BLaER1 treated with 17β-estradiol and CSF1 and Interleukin-3, amounts not matched to agents 10 nM and 100 nM (cell line): ENCODE measurements around the gene PTPRD.
A peak's percentile ranks its signal among the peaks of the same experiment; 100 is the strongest.

Experiments
- H3K27ac ChIP-seq, 11 experiments: shearing (Covaris generic); formaldehyde crosslinking; 2 replicates each; pipeline ENCODE4 v1.8.1; 2022
- H3K27me3 ChIP-seq, 11 experiments: shearing (Covaris generic); formaldehyde crosslinking; 2 replicates each; pipeline ENCODE4 v1.8.1; 2022
- H3K36me3 ChIP-seq, 11 experiments: shearing (Covaris generic); formaldehyde crosslinking; 2 replicates each; pipeline ENCODE4 v1.8.1; 2022
- H3K4me1 ChIP-seq, 10 experiments: shearing (Covaris generic); formaldehyde crosslinking; 2 replicates each; pipeline ENCODE4 v1.8.1; 2022
- H3K4me2 ChIP-seq, 11 experiments: shearing (Covaris generic); formaldehyde crosslinking; 2 replicates each; pipeline ENCODE4 v1.8.1; 2022
- H3K4me3 ChIP-seq, 10 experiments: shearing (Covaris generic); formaldehyde crosslinking; 2 replicates each; pipeline ENCODE4 v1.8.1; 2022
- H3K9ac ChIP-seq, 11 experiments: shearing (Covaris generic); formaldehyde crosslinking; 2 replicates each; pipeline ENCODE4 v1.8.1; 2022
- H3K9me3 ChIP-seq, 11 experiments: shearing (Covaris generic); formaldehyde crosslinking; replicated peaks in 1 of 11; 2 replicates each; pipeline ENCODE4 v1.8.1; 2022
- H4K20me1 ChIP-seq, 11 experiments: shearing (Covaris generic); formaldehyde crosslinking; 2 replicates each; pipeline ENCODE4 v1.8.1; 2022
- Cebpa-rat ChIP-seq, 11 experiments: shearing (Covaris generic); IDR thresholded peaks; 2 replicates each; pipeline ENCODE4 v1.8.1; 2022

PTPRD gene

DNA sequence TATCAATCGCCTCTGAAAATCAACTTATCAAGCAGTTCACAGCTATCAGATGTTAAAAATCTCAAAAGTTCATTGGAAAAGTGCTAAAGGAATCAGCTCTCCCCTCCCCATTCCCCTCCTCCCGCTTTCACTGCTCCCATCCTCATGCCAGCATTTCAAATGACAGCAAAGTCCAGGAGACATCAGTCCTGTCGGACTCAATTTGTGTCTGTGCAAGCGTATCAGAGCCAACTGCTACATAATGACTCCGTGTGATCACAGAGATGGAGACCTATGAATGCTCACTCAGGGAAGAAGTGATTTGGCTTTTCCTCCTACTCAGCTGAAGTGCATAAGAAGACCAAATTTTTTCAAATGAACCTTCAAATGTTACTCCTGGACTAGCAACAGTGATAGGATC, 1876.0 kb downstream of the PTPRD start:
- Histone ChIP-seq H3K4me2 (no peak overlapping the region), H3K36me3 (no peaks in the 10 kb centered on the region), H3K27me3 (no peaks in the 10 kb centered on the region), H4K20me1 (no peaks in the 10 kb centered on the region), H3K9me3 (peaks cover 0 to 10% (median 4%) of the 10 kb centered on the region in 11 experiments; a peak in 6 of 22 replicates), H3K27ac (no peak overlapping the region), H3K9ac (no peak overlapping the region), H3K4me1 (peaks cover 10 to 28% (median 23%) of the 10 kb centered on the region in 10 experiments), H3K4me3 (no peak overlapping the region)
- TF ChIP-seq Cebpa-rat (IDR thresholded peaks at IDR 0.05): no peak

DNA sequence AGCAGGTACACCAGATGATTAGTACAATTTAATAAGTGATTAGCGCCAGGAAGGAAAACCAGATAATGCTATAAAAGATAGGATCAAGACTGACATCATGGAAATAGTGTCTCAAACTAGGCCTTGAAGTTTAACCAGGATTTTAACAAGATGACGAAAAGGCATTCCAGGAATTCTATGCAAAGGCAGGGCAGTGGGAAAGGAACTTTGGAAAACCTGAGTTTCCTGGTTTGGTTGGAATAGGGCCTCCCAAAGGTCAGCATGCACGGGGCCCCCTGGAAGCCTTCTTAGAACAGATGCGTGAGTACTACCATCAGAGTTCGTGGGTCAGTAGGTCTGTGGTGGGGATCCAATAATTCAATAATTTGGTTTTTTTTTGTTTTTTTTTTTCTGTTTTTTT, 1878.0 kb downstream of the PTPRD start:
- peak overlapping the region in 9 of 11 experiments; percentile 63 to 89 (median 76); a peak in 15 of 22 replicates for H3K4me2 ChIP-seq
- H4K20me1 ChIP-seq: no peaks in the 10 kb centered on the region
- H3K9me3 ChIP-seq: peaks cover 0 to 5% (median 3%) of the 10 kb centered on the region in 11 experiments; a peak in 5 of 22 replicates
- no peak overlapping the region for H3K9ac ChIP-seq
- H3K27ac ChIP-seq: no peak overlapping the region
- TF ChIP-seq Cebpa-rat (IDR thresholded peaks at IDR 0.05): no peak
- no peak overlapping the region for H3K4me3 ChIP-seq
- H3K27me3 ChIP-seq: no peaks in the 10 kb centered on the region
- peaks cover 10 to 28% (median 23%) of the 10 kb centered on the region in 10 experiments for H3K4me1 ChIP-seq
- no peaks in the 10 kb centered on the region for H3K36me3 ChIP-seq

DNA sequence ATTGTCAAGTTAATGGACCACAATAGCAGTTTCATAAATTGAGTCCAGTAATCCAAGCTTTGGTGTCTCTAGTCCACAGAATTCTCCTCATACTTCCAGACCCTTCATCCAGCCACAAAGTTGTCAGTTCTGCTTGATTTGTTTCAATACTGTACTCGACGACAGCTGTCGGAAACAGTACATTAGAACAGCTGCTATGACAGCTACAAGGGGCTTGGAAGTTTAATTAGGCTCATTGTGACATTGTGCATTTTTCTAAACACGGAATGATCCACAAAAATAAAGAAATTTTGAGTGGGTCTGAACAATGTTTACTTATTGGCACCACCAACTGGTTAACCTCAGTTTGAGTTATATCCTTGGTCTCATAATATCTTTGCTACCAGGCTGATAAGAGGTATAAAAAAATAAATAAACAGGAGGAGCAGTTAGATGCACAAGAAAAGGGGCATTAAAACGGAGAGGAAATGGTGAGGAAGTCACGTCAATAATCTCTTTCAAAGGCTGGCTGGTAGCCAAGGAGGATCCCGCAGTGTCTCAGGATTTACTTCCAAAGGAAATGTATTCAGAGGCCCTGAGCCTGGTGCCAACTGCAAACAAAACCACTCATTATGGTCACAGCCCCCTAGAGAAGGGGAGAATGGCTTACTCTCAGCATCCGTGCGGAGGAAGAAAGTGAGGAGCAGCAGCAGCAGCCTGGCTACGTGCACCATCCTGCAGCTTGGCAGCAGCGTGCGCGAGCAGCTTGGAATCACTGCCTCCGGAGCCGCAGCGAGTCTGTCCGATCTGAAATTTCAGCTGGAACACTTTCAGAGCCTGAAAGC, 1879.5 kb downstream of the PTPRD start:
- H3K9ac ChIP-seq: peak overlapping the region in 1 of 11 experiments; percentile 12; a peak in 1 of 22 replicates
- H3K9me3 ChIP-seq: no peaks in the 10 kb centered on the region
- no peaks in the 10 kb centered on the region for H4K20me1 ChIP-seq
- peaks cover 10 to 28% (median 23%) of the 10 kb centered on the region in 10 experiments for H3K4me1 ChIP-seq
- H3K4me3 ChIP-seq: no peak overlapping the region; a peak in 1 of 20 replicates
- TF ChIP-seq Cebpa-rat (IDR thresholded peaks at IDR 0.05): no peak
- peak overlapping the region; percentile 46 to 89 (median 76) for H3K4me2 ChIP-seq
- H3K36me3 ChIP-seq: no peaks in the 10 kb centered on the region
- H3K27ac ChIP-seq: peak overlapping the region in 2 of 11 experiments; percentile 16 to 46; a peak in 2 of 22 replicates
- no peaks in the 10 kb centered on the region for H3K27me3 ChIP-seq

DNA sequence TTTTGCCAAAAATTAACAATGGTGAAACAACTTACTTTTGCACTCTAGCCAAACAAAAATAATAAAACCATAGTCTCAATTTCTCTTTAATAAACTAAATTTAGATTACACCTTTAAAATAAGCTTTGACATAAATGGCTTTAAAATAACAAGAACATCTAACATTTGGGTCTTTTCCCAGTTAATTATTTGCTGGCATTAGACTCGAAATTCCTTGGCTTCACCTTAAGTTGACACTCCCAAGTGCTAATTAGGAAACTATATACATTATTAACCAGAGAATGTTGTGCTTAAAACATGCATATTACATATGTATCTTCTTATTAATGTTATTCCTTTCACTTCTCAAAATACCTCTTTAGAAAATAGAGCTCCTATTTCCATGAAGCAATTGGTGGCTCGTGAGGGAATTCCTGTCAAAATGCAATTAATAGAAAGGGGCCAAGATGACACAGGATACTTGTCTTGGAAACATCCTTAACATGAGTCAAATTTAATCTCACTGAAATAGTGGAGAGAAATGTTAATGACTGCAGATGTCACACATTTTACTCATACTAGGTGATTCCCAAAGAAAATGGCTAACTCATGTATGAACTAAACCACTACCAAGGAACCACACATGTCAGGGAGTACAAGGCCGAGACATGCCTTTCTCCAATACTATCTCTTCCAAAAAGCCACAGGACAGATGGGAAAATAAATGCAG, 1880.3 kb downstream of the PTPRD start:
- no peaks in the 10 kb centered on the region for H3K27me3 ChIP-seq
- no peak overlapping the region for H3K27ac ChIP-seq
- peaks cover 10 to 28% (median 23%) of the 10 kb centered on the region in 10 experiments for H3K4me1 ChIP-seq
- no peaks in the 10 kb centered on the region for H3K9me3 ChIP-seq
- no peak overlapping the region for H3K9ac ChIP-seq
- H3K4me2 ChIP-seq: peak overlapping the region in 8 of 11 experiments; percentile 70 to 89 (median 76); a peak in 12 of 22 replicates
- no peak overlapping the region for H3K4me3 ChIP-seq
- H3K36me3 ChIP-seq: no peaks in the 10 kb centered on the region
- TF ChIP-seq Cebpa-rat (IDR thresholded peaks at IDR 0.05): no peak
- H4K20me1 ChIP-seq: no peaks in the 10 kb centered on the region

DNA sequence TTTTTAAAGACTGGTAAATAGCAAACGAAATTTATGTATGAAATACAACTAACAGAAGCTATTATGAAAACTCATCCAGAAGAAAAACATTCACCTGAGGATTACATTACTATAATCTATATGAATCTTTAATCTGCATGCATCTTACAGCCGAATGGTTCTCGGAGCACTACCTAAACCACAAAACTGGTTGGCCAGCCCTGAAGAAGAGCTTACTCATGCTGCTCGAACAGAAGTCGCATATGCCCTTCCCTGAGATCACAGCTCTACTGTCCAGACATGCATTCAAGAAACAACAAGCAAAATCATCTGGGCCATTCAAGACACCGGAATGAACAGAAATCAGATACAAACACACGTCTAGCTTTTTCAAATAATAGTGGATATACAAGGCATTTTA, 1882.2 kb downstream of the PTPRD start:
- Histone ChIP-seq H3K9me3 (no peaks in the 10 kb centered on the region), H3K4me3 (no peak overlapping the region), H3K4me1 (peaks cover 10 to 28% (median 23%) of the 10 kb centered on the region in 10 experiments), H3K36me3 (no peaks in the 10 kb centered on the region), H4K20me1 (no peaks in the 10 kb centered on the region), H3K9ac (no peak overlapping the region), H3K27ac (no peak overlapping the region), H3K27me3 (no peaks in the 10 kb centered on the region), H3K4me2 (no peak overlapping the region)
- TF ChIP-seq Cebpa-rat (IDR thresholded peaks at IDR 0.05): no peak

DNA sequence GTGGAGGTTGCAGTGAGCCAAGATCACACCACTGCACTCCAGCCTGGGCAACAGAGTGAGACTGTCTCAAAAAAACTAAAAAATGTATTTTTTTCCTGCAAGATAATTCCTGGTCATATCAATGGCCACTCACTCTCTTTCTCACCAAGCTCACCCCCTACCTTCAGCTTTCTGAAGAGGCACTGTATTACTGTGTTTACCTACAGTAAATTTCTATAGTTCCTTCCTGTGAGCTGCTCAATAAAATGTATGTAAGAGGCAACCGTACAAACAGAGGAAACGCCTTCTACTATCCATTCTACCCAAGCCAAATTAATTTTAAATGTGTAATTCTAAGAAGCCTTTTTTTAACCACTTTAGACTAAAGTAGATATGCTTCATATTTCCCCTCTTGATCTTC, 1883.9 kb downstream of the PTPRD start:
- Histone ChIP-seq H3K9ac (no peak overlapping the region), H3K9me3 (no peaks in the 10 kb centered on the region), H4K20me1 (no peaks in the 10 kb centered on the region), H3K27ac (no peak overlapping the region), H3K4me2 (no peak overlapping the region), H3K27me3 (no peaks in the 10 kb centered on the region), H3K4me3 (no peak overlapping the region), H3K36me3 (no peaks in the 10 kb centered on the region), H3K4me1 (peaks cover 8 to 15% (median 13%) of the 10 kb centered on the region in 10 experiments)
- no peak for TF ChIP-seq Cebpa-rat (IDR thresholded peaks at IDR 0.05)

DNA sequence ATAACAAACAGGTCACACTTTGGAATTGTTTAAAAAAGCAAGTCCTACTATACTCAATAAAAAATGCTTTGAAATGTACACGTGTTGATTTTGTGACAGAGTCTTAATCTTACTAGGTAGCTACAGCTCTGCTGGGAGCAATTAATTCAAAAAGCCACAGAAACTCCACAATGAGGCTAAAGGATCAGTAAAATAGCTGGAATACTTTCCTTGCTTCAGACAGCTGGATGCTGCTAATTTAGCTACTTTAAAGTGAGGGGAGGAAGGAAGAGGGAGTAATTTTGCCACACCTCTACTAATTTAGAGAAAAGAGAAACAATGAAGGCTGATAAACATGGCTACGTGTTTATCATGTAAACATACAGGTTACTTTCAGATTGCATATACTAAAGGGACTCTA, 1885.6 kb downstream of the PTPRD start:
- H3K4me2 ChIP-seq: no peak overlapping the region
- no peak for TF ChIP-seq Cebpa-rat (IDR thresholded peaks at IDR 0.05)
- H4K20me1 ChIP-seq: no peaks in the 10 kb centered on the region
- no peaks in the 10 kb centered on the region for H3K27me3 ChIP-seq
- H3K9ac ChIP-seq: no peak overlapping the region
- no peaks in the 10 kb centered on the region for H3K36me3 ChIP-seq
- no peak overlapping the region for H3K4me3 ChIP-seq
- no peaks in the 10 kb centered on the region for H3K4me1 ChIP-seq
- H3K27ac ChIP-seq: no peak overlapping the region
- H3K9me3 ChIP-seq: no peaks in the 10 kb centered on the region

DNA sequence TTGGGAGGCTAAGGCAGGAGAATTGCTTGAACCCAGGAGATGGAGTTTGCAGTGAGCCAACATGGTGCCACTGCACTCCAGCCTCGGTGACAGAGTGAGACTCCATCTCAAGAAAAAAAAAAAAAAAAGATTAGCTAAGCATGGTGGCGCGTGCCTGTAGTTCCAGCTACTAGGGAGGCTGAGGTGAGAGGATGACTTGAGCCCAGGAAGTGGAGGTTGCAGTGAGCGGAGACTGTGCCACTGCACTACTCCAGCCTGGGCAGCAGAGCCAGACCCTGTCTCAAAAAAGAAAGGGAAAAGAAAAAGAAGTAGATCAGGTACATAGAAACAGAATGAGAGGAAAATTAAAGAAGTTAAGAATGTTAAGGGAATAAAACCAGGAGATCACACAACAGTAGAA, 1886.1 kb downstream of the PTPRD start:
- no peak overlapping the region for H3K4me3 ChIP-seq
- no peak for TF ChIP-seq Cebpa-rat (IDR thresholded peaks at IDR 0.05)

DNA sequence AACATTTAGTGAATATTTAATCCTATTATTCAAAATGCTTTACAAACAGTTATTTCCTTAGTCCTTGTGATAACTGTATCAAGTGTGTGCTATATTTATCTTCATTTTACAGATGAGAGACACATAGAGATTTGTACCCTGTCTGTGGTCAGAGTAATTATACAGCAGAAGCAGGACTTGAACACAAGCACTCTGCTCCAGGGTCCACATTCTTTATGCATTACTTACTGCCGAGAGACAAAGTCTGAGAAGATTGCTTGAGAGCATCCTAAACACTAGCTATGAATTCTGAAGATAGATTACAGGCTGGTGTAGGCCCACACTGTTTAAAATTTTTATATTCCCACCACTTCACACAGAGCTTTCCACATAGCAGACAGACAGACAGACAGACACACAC, 1887.2 kb downstream of the PTPRD start:
- no peaks in the 10 kb centered on the region for H3K4me1 ChIP-seq
- no peak overlapping the region for H3K27ac ChIP-seq
- TF ChIP-seq Cebpa-rat (IDR thresholded peaks at IDR 0.05): no peak

More for the DNA sequence above, 1886.1 kb downstream of the PTPRD start:
- H3K27ac ChIP-seq: no peak overlapping the region
- H3K9ac ChIP-seq: no peak overlapping the region
- H4K20me1 ChIP-seq: no peaks in the 10 kb centered on the region
- H3K9me3 ChIP-seq: no peaks in the 10 kb centered on the region
- no peaks in the 10 kb centered on the region for H3K27me3 ChIP-seq
- H3K36me3 ChIP-seq: no peaks in the 10 kb centered on the region
- H3K4me2 ChIP-seq: no peak overlapping the region
- no peaks in the 10 kb centered on the region for H3K4me1 ChIP-seq

More for the DNA sequence above, 1887.2 kb downstream of the PTPRD start:
- no peaks in the 10 kb centered on the region for H3K27me3 ChIP-seq
- H4K20me1 ChIP-seq: no peaks in the 10 kb centered on the region
- H3K4me2 ChIP-seq: no peak overlapping the region
- no peak overlapping the region for H3K4me3 ChIP-seq
- no peaks in the 10 kb centered on the region for H3K36me3 ChIP-seq
- H3K9ac ChIP-seq: no peak overlapping the region
- H3K9me3 ChIP-seq: no peaks in the 10 kb centered on the region
